Measurements from ENCODE around the gene HOXC6.
A peak's percentile ranks its signal among the peaks of the same experiment; 100 is the strongest.

Gene HOXC6

GRCh38 chr12:54033980-54034784 lies 5.9 kb downstream of the HOXC6 start:
- H3K4me1 ChIP-seq (ENCODE audit: control insufficient read depth, insufficient read depth, low read length), result no peaks in the 10 kb centered on the region
- H3K27ac ChIP-seq (ENCODE audit: low read depth, low read length), result no peak overlapping the region
- H3K36me3 ChIP-seq (ENCODE audit: control insufficient read depth, insufficient read depth, low read length), result no peaks in the 10 kb centered on the region
- peaks cover 44% of the 10 kb centered on the region for H3K27me3 ChIP-seq (ENCODE audit: control insufficient read depth, insufficient read depth, low read length)
- H3K9ac ChIP-seq (ENCODE audit: low read length), result no peak overlapping the region
- peak overlapping the region; percentile 18 for H3K4me3 ChIP-seq (ENCODE audit: low read length)

GRCh38 chr12:54034785-54035310 lies 6.6 kb downstream of the HOXC6 start:
- peaks cover 44% of the 10 kb centered on the region for H3K27me3 ChIP-seq (ENCODE audit: control insufficient read depth, insufficient read depth, low read length)
- H3K36me3 ChIP-seq (ENCODE audit: control insufficient read depth, insufficient read depth, low read length), result no peaks in the 10 kb centered on the region
- no peak overlapping the region for H3K4me3 ChIP-seq (ENCODE audit: low read length)
- H3K9ac ChIP-seq (ENCODE audit: low read length), result no peak overlapping the region
- no peaks in the 10 kb centered on the region for H3K4me1 ChIP-seq (ENCODE audit: control insufficient read depth, insufficient read depth, low read length)
- no peak overlapping the region for H3K27ac ChIP-seq (ENCODE audit: low read depth, low read length)

DNA sequence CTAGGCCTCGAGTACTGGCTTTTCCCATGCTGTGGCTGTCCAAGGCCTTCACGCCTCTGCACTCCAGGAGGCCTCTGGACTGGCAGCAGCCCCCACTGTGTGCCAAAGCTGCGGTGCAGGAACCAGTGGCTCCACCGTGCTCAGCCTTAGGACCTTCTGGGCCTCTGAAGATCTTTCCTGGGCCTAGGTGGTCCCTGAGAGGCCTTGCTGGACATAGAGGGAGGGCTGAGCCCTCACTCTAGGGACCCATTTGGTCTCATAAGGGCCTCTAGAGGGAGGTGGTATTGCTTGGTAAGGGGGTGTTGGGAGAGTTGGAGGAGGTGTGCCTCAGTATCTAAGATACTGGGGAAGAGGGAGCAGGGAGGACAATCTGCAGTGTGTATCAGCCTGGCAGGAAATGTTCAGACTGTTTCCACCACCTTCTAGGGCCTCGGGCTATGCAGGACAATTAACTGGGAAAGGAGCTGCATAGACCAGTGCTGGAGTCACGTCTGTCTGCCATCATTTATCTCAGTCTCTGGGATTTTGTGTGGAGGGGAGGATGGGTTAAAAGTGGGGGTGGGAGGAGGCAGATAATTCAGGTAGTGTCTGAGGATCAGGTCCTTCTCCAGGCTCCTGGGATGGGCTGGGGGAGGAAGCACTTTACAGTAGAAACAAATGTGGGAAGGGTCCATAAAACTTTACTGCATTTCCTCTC lies 7.5 kb downstream of the HOXC6 start:
- Histone ChIP-seq H3K4me3 (ENCODE audit: low read length) (no peak overlapping the region), H3K27ac (ENCODE audit: low read depth, low read length) (no peak overlapping the region), H3K9ac (ENCODE audit: low read length) (no peak overlapping the region), H3K27me3 (ENCODE audit: control insufficient read depth, insufficient read depth, low read length) (peaks cover 42% of the 10 kb centered on the region), H3K4me1 (ENCODE audit: control insufficient read depth, insufficient read depth, low read length) (no peaks in the 10 kb centered on the region), H3K36me3 (ENCODE audit: control insufficient read depth, insufficient read depth, low read length) (no peaks in the 10 kb centered on the region)

GRCh38 chr12:54036620-54037359 lies 8.6 kb downstream of the HOXC6 start:
- peaks cover 35% of the 10 kb centered on the region for H3K27me3 ChIP-seq (ENCODE audit: control insufficient read depth, insufficient read depth, low read length)
- no peak overlapping the region for H3K4me3 ChIP-seq (ENCODE audit: low read length)
- H3K4me1 ChIP-seq (ENCODE audit: control insufficient read depth, insufficient read depth, low read length), result no peaks in the 10 kb centered on the region
- H3K36me3 ChIP-seq (ENCODE audit: control insufficient read depth, insufficient read depth, low read length), result no peaks in the 10 kb centered on the region
- H3K27ac ChIP-seq (ENCODE audit: low read depth, low read length), result no peak overlapping the region
- H3K9ac ChIP-seq (ENCODE audit: low read length), result no peak overlapping the region

DNA sequence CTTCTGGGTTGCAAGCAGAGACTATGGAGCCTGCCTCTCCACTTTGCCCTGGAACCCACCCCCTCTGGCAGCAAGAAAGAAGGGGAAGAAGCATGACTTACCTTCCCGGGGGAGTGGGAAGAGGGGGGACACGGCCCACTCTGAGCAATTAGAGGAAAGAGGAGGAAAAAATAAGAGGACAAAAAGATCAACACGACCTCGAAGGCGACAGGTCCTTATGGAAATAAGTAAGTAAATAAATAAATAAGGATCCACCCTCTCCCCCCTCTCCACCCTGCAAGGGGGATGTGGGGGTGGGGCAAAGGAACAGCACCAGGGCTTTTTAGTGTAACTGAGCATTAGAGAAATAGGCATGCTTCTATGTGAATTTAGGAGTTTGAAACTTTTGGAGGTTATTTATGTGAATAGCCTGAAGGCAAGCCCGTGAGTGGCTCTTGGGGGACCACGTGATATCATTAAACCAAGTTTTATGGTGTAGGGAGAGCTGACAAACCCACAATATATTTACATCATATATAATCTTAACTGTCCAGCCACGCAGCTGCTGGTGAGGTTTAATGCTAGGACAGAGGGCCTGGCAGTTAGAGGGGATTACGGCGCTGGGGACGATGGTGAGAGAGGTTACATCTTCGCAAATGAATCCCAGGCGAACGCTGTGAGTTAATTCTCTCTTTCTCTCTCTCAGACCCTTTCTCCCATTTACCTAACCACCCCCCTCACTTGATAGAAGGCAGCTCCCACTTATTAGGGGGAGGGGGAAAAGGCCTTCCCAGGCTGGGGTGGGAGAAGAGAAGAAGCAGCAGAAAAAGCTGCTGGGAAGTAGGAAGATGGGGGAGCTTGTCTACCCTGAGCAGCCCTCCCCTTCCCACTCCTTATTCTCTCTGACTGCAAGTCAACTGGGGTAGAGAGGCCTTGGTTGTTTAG lies 9.4 kb downstream of the HOXC6 start:
- Histone ChIP-seq H3K9ac (ENCODE audit: low read length) (no peak overlapping the region), H3K36me3 (ENCODE audit: control insufficient read depth, insufficient read depth, low read length) (no peaks in the 10 kb centered on the region), H3K27me3 (ENCODE audit: control insufficient read depth, insufficient read depth, low read length) (peaks cover 26% of the 10 kb centered on the region), H3K4me3 (ENCODE audit: low read length) (no peak overlapping the region), H3K4me1 (ENCODE audit: control insufficient read depth, insufficient read depth, low read length) (no peaks in the 10 kb centered on the region), H3K27ac (ENCODE audit: low read depth, low read length) (no peak overlapping the region)

- peaks cover 22% of the 10 kb centered on the region for H3K27me3 ChIP-seq (ENCODE audit: control insufficient read depth, insufficient read depth, low read length)
- no peaks in the 10 kb centered on the region for H3K4me1 ChIP-seq (ENCODE audit: control insufficient read depth, insufficient read depth, low read length)
Measured at GRCh38 chr12:54038284-54038870, 10.1 kb downstream of the HOXC6 start.

GRCh38 chr12:54038871-54039414 lies 10.7 kb downstream of the HOXC6 start:
- Histone ChIP-seq H3K4me1 (ENCODE audit: control insufficient read depth, insufficient read depth, low read length) (no peaks in the 10 kb centered on the region), H3K36me3 (ENCODE audit: control insufficient read depth, insufficient read depth, low read length) (no peaks in the 10 kb centered on the region), H3K27ac (ENCODE audit: low read depth, low read length) (no peak overlapping the region), H3K9ac (ENCODE audit: low read length) (no peak overlapping the region), H3K4me3 (ENCODE audit: low read length) (no peak overlapping the region), H3K27me3 (ENCODE audit: control insufficient read depth, insufficient read depth, low read length) (peaks cover 21% of the 10 kb centered on the region)

More at GRCh38 chr12:54038284-54038870, 10.1 kb downstream of the HOXC6 start:
- Histone ChIP-seq H3K4me3 (ENCODE audit: low read length) (no peak overlapping the region), H3K27ac (ENCODE audit: low read depth, low read length) (no peak overlapping the region), H3K36me3 (ENCODE audit: control insufficient read depth, insufficient read depth, low read length) (no peaks in the 10 kb centered on the region), H3K9ac (ENCODE audit: low read length) (no peak overlapping the region)

DNA sequence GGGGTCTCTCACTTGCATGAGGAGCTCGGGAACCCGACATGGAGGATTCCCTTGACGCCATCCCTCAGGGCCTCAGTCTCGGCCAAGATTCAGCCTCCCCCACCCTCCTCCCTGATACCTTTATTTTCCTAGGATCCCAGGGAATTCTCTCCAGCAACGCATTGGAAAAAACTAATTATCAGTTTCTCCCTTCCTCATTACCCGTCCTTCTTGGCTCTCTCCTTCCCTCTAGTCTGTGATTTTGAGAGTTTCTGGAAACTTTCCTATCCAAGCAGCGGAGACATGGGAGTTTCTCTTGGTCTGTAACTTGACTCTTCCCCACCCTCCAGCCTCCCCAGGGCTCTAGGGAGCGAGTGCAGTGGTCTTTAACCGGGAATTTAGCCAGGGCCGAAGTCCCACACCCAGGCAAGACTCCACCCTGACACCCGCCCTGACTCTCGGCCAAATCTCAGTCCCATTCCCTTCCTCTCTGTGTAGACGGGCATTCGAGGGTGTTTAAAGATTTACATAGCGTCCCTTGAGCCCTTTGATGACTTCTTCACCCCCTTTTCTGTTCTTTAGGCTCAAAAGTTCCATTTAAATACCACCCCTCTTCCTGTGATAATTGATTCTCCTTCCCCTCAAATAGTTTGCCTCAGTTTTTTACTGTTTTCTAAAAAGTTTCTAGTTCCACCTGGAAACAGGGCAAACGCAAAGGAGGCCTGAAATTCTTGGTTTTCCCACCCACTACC lies 11.3 kb downstream of the HOXC6 start:
- Histone ChIP-seq H3K27ac (ENCODE audit: low read depth, low read length) (no peak overlapping the region), H3K36me3 (ENCODE audit: control insufficient read depth, insufficient read depth, low read length) (no peaks in the 10 kb centered on the region), H3K4me1 (ENCODE audit: control insufficient read depth, insufficient read depth, low read length) (no peaks in the 10 kb centered on the region), H3K9ac (ENCODE audit: low read length) (no peak overlapping the region), H3K4me3 (ENCODE audit: low read length) (no peak overlapping the region), H3K27me3 (ENCODE audit: control insufficient read depth, insufficient read depth, low read length) (peaks cover 21% of the 10 kb centered on the region)

- no peak overlapping the region for H3K4me3 ChIP-seq (ENCODE audit: low read length)
- peaks cover 17% of the 10 kb centered on the region for H3K27me3 ChIP-seq (ENCODE audit: control insufficient read depth, insufficient read depth, low read length)
- no peaks in the 10 kb centered on the region for H3K36me3 ChIP-seq (ENCODE audit: control insufficient read depth, insufficient read depth, low read length)
- H3K9ac ChIP-seq (ENCODE audit: low read length), result no peak overlapping the region
- no peak overlapping the region for H3K27ac ChIP-seq (ENCODE audit: low read depth, low read length)
- H3K4me1 ChIP-seq (ENCODE audit: control insufficient read depth, insufficient read depth, low read length), result no peaks in the 10 kb centered on the region
Measured at GRCh38 chr12:54040148-54040494, 11.9 kb downstream of the HOXC6 start.

DNA sequence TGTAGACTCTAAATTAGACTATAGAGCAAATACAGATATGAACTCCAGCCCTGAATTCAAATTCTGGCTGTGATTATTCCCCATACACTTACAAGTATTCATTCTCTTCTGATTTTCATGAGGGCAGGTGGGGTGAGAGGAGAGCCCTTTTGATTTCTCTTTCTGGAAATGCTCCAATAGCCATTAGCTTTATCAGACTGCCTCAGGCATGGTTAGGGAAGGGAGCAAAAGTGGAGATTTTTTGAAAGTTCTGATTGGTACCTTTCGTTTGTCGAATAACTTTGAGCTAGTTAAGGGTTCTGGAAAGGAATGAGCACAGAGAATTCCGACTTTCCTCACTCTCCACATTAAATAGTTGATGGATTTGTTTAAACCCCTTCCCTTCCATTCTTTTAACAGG lies 12.4 kb downstream of the HOXC6 start:
- H3K27me3 ChIP-seq (ENCODE audit: control insufficient read depth, insufficient read depth, low read length), result peaks cover 12% of the 10 kb centered on the region
- H3K4me3 ChIP-seq (ENCODE audit: low read length), result no peak overlapping the region
- H3K9ac ChIP-seq (ENCODE audit: low read length), result no peak overlapping the region
- no peaks in the 10 kb centered on the region for H3K36me3 ChIP-seq (ENCODE audit: control insufficient read depth, insufficient read depth, low read length)
- H3K27ac ChIP-seq (ENCODE audit: low read depth, low read length), result no peak overlapping the region
- H3K4me1 ChIP-seq (ENCODE audit: control insufficient read depth, insufficient read depth, low read length), result no peaks in the 10 kb centered on the region

All from rectal smooth muscle tissue (tissue), 1 donor.